ENCODE results near the gene PRRG2. TPM values are rescaled to one million over a fixed set of nuclear protein-coding genes. Genes with fewer than 3 reads are reported as not detected.

The PRRG2 gene
- total RNA-seq, 5 donors from 2014 or later (not counting 1 experiment from before 2014, with no cell fraction given): 0.37 to 1.7 (median 1.2) TPM

DNA sequence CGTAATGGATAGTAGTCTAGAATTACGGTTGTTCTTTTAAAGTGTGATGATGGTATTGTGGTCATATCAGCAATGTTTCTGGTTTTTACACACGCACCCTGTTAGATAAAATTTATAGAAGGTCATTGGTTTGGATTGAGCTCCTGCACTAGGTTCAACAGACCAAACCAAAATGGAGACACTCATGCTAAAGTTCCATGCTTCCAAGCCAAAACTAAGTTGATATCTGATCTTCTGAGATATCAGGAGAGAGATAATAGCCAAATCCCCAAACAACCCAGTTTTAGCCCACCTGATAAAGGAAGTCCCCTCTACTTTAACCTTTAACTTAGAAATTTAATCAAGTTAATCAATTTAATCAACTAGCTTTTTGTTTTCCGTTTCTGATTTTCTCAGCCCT is 1.9 kb upstream of the PRRG2 start:
- 100% methylated on average over 1 of the region's 4 CpGs for WGBS (ENCODE audit: insufficient coverage)
- no peak overlapping the region for H3K27ac ChIP-seq (ENCODE audit: low read length)
- Mint-ChIP-seq H3K27me3 (no peaks in the 10 kb centered on the region), H3K9me3 (no peaks in the 10 kb centered on the region), H3K27ac (peak overlapping the region; percentile 90 to 95), H3K36me3 (peaks cover under 1% of the 10 kb centered on the region), H3K4me1 (peaks cover 36 to 38% (median 37%) of the 10 kb centered on the region in 3 donors), H3K4me3 (peak overlapping the region; percentile 85 to 96 (median 91))
- H3K9me3 ChIP-seq: no peaks in the 10 kb centered on the region
- ATAC-seq (replicated peaks in 1 of 4) (no peak), DNase-seq (no peak)
- peaks cover 6 to 19% of the 10 kb centered on the region in 2 donors for H3K36me3 ChIP-seq (ENCODE audit: control insufficient read depth in 2 of 2, extremely low read depth in 1 of 2, insufficient read depth in 1 of 2, low read length in 1 of 2)
- H3K27me3 ChIP-seq (replicated peaks in 1 of 2; ENCODE audit: control insufficient read depth in 2 of 2, extremely low read depth in 1 of 2, insufficient read depth in 2 of 2, low read length in 1 of 2): no peaks in the 10 kb centered on the region
- no peak overlapping the region for H3K4me3 ChIP-seq (ENCODE audit: control insufficient read depth in 1 of 2, extremely low read depth in 1 of 2, low read length in 1 of 2)
- POLR2A ChIA-PET: interaction anchor here (0.6 kb wide), 2 partner anchors 18 to 446 kb away, joined by 3 to 7 read pairs; no protein-coding TSS in a partner anchor
- CTCF ChIA-PET: interaction anchor here (0.5 to 2.6 kb wide), 6 partner anchors 10 to 288 kb away, joined by 3 to 9 read pairs (median 4); partner anchors contain the start of genes PNKP (in 1 of the 2) and PRR12 (in 1 of the 2)
- H3K4me1 ChIP-seq (ENCODE audit: control insufficient read depth in 1 of 2, extremely low read depth in 1 of 2, insufficient read depth in 2 of 2, low read length in 2 of 2): peaks cover 15 to 23% of the 10 kb centered on the region in 2 experiments

DNA sequence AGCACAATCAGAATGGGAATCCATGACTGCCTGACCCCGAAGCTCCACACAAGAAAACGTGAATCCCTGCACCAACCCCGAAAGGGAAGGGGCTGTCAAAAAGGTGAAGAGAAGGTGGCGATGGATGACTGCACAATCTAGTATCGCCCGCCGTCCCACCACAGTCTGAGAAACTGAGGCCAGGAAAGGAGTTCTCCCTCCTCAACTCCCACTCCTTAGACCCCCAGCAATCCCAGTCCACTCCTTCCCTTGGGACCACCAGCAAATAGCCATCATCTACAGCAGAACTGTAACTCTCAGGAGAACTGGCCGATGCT is 1.2 kb upstream of the PRRG2 start:
- ChIA-PET CTCF (interaction anchor here (0.7 to 2.6 kb wide), 6 partner anchors 11 to 76 kb away, joined by 3 to 9 read pairs (median 5); partner anchors contain the start of genes PRR12 (in 1 of the 2) and RCN3 (in 1 of the 2)), POLR2A (no interaction called here)
- peak overlapping the region; percentile 64 to 97 for H3K4me3 ChIP-seq (ENCODE audit: control insufficient read depth in 1 of 2, extremely low read depth in 1 of 2, low read length in 1 of 2)
- H3K27me3 ChIP-seq (replicated peaks in 1 of 2; ENCODE audit: control insufficient read depth in 2 of 2, extremely low read depth in 1 of 2, insufficient read depth in 2 of 2, low read length in 1 of 2): no peaks in the 10 kb centered on the region
- peak overlapping the region; percentile 38 for H3K27ac ChIP-seq (ENCODE audit: low read length)
- Mint-ChIP-seq H3K4me3 (peak overlapping the region; percentile 85 to 96 (median 91)), H3K9me3 (no peaks in the 10 kb centered on the region), H3K36me3 (no peaks in the 10 kb centered on the region), H3K27me3 (no peaks in the 10 kb centered on the region), H3K27ac (peak overlapping the region; percentile 90 to 95), H3K4me1 (peaks cover 36 to 38% (median 37%) of the 10 kb centered on the region in 3 donors)
- no CpG with 5 or more reads among the region's 8 CpGs for WGBS (ENCODE audit: insufficient coverage)
- H3K4me1 ChIP-seq (ENCODE audit: control insufficient read depth in 1 of 2, extremely low read depth in 1 of 2, insufficient read depth in 2 of 2, low read length in 2 of 2): peaks cover 15 to 23% of the 10 kb centered on the region in 2 experiments
- H3K9me3 ChIP-seq: no peaks in the 10 kb centered on the region
- peak in 2 of 4 experiments; percentile 2 to 5 for ATAC-seq (replicated peaks in 1 of 4)
- H3K36me3 ChIP-seq (ENCODE audit: control insufficient read depth in 2 of 2, extremely low read depth in 1 of 2, insufficient read depth in 1 of 2, low read length in 1 of 2): peaks cover 6 to 15% of the 10 kb centered on the region in 2 donors
- no peak for DNase-seq

DNA sequence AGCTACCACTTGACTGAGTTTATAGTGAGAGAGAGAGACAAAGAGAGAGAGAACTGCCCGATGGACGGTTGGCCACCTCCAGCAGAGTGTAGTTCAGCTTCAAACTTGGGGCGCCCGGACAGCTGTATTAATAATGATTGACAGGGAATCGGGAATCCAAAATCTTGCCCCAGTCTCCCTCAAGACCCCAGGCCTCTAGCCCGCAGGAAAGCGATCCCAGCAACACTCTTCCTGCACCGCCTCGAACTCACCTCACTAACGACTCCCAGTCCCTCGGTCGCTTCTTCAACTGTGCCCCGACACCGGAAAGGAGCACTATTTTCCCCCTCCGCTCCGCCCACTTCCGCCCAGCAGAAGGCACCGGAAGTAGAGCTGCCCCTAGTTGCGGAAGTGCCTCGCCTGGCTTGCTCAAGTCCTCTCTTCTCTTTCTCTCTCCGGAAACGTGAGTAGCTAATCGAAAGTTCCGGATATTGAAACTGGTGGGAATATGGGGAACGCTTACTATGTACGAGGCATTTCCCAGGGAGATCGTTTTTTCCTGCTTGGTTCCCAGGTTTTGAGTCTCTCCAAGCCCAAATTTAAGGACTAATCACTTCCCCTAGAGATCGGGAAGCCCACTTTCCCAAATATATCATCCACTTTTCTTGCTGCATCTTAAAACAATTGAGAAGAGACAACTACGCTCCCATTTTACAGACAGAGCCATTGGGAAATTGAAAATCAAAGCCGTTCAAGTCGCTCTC is 681 bp upstream of the PRRG2 start, which contains the start of gene NOSIP:
Gene NOSIP, minus strand, starts transcription at position 293 of the 743 bp plus-strand sequence. CDS start 19,865 bp downstream, outside the sequence.
- CTCF ChIA-PET: interaction anchor here (0.6 to 2.6 kb wide), 8 partner anchors 10 to 95 kb away, joined by 3 to 9 read pairs (median 4); partner anchors contain the start of genes PRR12 (in 1 of the 2) and RCN3 (in 1 of the 2)
- Mint-ChIP-seq H3K4me3 (peak within 1 kb of the TSS; percentile 85 to 96 (median 91)), H3K9me3 (no peaks in the 10 kb centered on the region), H3K27ac (peak within 1 kb of the TSS; percentile 90 to 95), H3K36me3 (no peaks in the 10 kb centered on the region), H3K4me1 (peaks cover 36 to 38% (median 37%) of the 10 kb centered on the region in 3 donors), H3K27me3 (no peaks in the 10 kb centered on the region)
- POLR2A ChIA-PET: interaction anchor here (0.6 to 0.7 kb wide), 4 partner anchors 12 to 318 kb away, joined by 3 to 6 read pairs (median 4); partner anchors contain the start of gene SCAF1 (in 1 of the 2)
- H3K27me3 ChIP-seq (replicated peaks in 1 of 2; ENCODE audit: control insufficient read depth in 2 of 2, extremely low read depth in 1 of 2, insufficient read depth in 2 of 2, low read length in 1 of 2): no peaks in the 10 kb centered on the region
- peak; percentile 97 to 99 (median 98) for ATAC-seq (replicated peaks in 1 of 4)
- H3K36me3 ChIP-seq (ENCODE audit: control insufficient read depth in 2 of 2, extremely low read depth in 1 of 2, insufficient read depth in 1 of 2, low read length in 1 of 2): peaks cover 2 to 11% of the 10 kb centered on the region in 2 donors
- H3K27ac ChIP-seq (ENCODE audit: low read length): peak within 1 kb of the TSS; percentile 38
- H3K4me3 ChIP-seq (ENCODE audit: control insufficient read depth in 1 of 2, extremely low read depth in 1 of 2, low read length in 1 of 2): peak within 1 kb of the TSS; percentile 64 to 97
- 4% methylated on average over 16 of the region's 31 CpGs for WGBS (ENCODE audit: insufficient coverage)
- H3K4me1 ChIP-seq (ENCODE audit: control insufficient read depth in 1 of 2, extremely low read depth in 1 of 2, insufficient read depth in 2 of 2, low read length in 2 of 2): peaks cover 15 to 23% of the 10 kb centered on the region in 2 experiments
- no peaks in the 10 kb centered on the region for H3K9me3 ChIP-seq
- DNase-seq: peak; percentile 90 to 98 (median 95)

DNA sequence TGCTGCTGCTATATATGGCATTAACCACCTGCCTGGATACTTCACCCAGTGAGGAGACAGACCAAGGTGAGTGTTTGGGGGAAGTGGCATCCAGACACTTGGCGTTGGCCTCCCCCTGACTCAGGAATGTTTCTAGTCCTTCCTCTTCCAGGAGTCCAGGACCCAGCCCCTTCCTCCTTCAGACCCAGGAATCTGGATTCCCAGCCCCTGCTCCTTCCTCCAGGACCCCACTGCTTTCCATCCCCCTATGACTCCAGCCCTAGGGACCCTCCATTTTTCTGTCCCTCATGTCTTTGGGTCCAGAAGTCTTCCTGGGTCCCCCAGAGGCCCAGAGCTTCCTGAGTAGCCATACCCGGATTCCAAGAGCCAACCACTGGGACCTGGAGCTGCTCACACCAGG is 2.1 kb downstream of the PRRG2 start:
- H3K36me3 Mint-ChIP-seq: no peaks in the 10 kb centered on the region
- H3K27me3 Mint-ChIP-seq: no peaks in the 10 kb centered on the region
- H3K9me3 Mint-ChIP-seq: no peaks in the 10 kb centered on the region
- no peak overlapping the region for H3K4me3 ChIP-seq (ENCODE audit: control insufficient read depth in 1 of 2, extremely low read depth in 1 of 2, low read length in 1 of 2)
- H3K27ac Mint-ChIP-seq: no peak overlapping the region
- H3K9me3 ChIP-seq: no peaks in the 10 kb centered on the region
- no peak for DNase-seq
- peaks cover 23 to 26% (median 25%) of the 10 kb centered on the region in 3 donors for H3K4me1 Mint-ChIP-seq
- ChIA-PET CTCF (interaction anchor here (0.5 to 0.6 kb wide), 3 partner anchors 14 to 77 kb away, joined by 3 to 7 read pairs (median 4); no protein-coding TSS in a partner anchor), POLR2A (no interaction called here)
- WGBS (ENCODE audit: insufficient coverage): 83% methylated on average over 1 of the region's 2 CpGs
- no peak for ATAC-seq (replicated peaks in 1 of 4)
- no peak overlapping the region for H3K27ac ChIP-seq (ENCODE audit: low read length)
- no peaks in the 10 kb centered on the region for H3K36me3 ChIP-seq (ENCODE audit: control insufficient read depth in 2 of 2, extremely low read depth in 1 of 2, insufficient read depth in 1 of 2, low read length in 1 of 2)
- H3K4me1 ChIP-seq (ENCODE audit: control insufficient read depth in 1 of 2, extremely low read depth in 1 of 2, insufficient read depth in 2 of 2, low read length in 2 of 2): peaks cover 12 to 16% of the 10 kb centered on the region in 2 experiments
- H3K27me3 ChIP-seq (replicated peaks in 1 of 2; ENCODE audit: control insufficient read depth in 2 of 2, extremely low read depth in 1 of 2, insufficient read depth in 2 of 2, low read length in 1 of 2): no peaks in the 10 kb centered on the region
- no peak overlapping the region for H3K4me3 Mint-ChIP-seq

DNA sequence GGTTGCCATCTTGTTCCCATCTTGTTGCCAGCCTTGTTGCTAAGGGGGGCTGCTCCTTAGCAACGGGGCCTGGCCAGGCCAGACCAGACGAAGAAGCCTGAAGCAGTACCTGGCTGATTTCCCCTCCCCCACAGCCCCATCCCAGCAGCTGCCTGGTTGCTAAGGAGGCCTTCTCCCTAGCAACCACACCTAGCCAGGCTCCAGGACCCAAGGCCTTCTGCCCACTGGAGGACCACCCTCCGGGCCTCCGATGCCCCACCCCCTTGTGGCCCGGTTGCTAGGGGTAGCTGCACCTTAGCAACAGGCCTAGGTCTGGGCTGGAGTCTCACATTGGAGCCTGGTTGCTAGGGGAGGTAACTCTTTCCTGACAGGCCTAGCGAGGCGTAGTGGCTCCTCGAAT is 3.9 kb downstream of the PRRG2 start:
- no peak for ATAC-seq (replicated peaks in 1 of 4)
- H3K4me1 Mint-ChIP-seq: peaks cover 16 to 28% (median 19%) of the 10 kb centered on the region in 3 donors

DNA sequence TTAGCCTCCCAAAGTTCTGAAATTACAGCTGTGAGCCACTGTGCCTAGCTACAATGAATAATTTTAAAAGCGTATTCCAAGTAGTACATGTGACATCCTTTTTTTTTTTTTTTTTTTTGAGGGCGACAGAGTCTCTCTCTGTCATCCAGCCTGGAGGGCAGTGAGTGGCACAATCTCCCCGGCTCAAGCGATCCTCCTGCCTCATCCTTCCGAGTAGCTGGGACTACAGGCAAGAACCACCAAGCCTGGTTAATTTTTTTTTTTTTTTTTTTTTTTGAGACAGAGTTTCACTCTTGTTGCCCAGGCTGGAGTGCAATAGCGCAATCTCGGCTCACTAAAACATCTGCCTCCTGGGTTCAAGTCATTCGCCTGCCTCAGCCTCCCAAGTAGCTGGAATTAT is 6.1 kb downstream of the PRRG2 start:
- ChIA-PET CTCF (interaction anchor here in 1 of 2 donors (0.7 kb wide), 1 partner anchor 28 kb away, joined by 3 read pairs; no protein-coding TSS in a partner anchor), POLR2A (interaction anchor here (0.6 kb wide), 2 partner anchors 269 to 271 kb away, joined by 3 read pairs; no protein-coding TSS in a partner anchor)
- ATAC-seq (replicated peaks in 1 of 4) (no peak), DNase-seq (no peak)
- no peak overlapping the region for H3K27ac ChIP-seq (ENCODE audit: low read length)
- WGBS (ENCODE audit: insufficient coverage): 95% methylated on average over 4 of the region's 8 CpGs
- Mint-ChIP-seq H3K9me3 (no peaks in the 10 kb centered on the region), H3K36me3 (no peaks in the 10 kb centered on the region), H3K27ac (no peak overlapping the region), H3K4me3 (no peak overlapping the region), H3K27me3 (no peaks in the 10 kb centered on the region), H3K4me1 (peaks cover 8 to 24% (median 14%) of the 10 kb centered on the region in 3 donors)
- H3K27me3 ChIP-seq (replicated peaks in 1 of 2; ENCODE audit: control insufficient read depth in 2 of 2, extremely low read depth in 1 of 2, insufficient read depth in 2 of 2, low read length in 1 of 2): no peaks in the 10 kb centered on the region
- no peaks in the 10 kb centered on the region for H3K36me3 ChIP-seq (ENCODE audit: control insufficient read depth in 2 of 2, extremely low read depth in 1 of 2, insufficient read depth in 1 of 2, low read length in 1 of 2)
- no peaks in the 10 kb centered on the region for H3K9me3 ChIP-seq
- no peak overlapping the region for H3K4me3 ChIP-seq (ENCODE audit: control insufficient read depth in 1 of 2, extremely low read depth in 1 of 2, low read length in 1 of 2)
- H3K4me1 ChIP-seq (ENCODE audit: control insufficient read depth in 1 of 2, extremely low read depth in 1 of 2, insufficient read depth in 2 of 2, low read length in 2 of 2): peaks cover 0 to 23% of the 10 kb centered on the region in 2 experiments

More for the DNA sequence above, 3.9 kb downstream of the PRRG2 start:
- no peaks in the 10 kb centered on the region for H3K36me3 ChIP-seq (ENCODE audit: control insufficient read depth in 2 of 2, extremely low read depth in 1 of 2, insufficient read depth in 1 of 2, low read length in 1 of 2)
- H3K9me3 Mint-ChIP-seq: no peaks in the 10 kb centered on the region
- H3K27ac Mint-ChIP-seq: no peak overlapping the region
- no peak for DNase-seq
- H3K9me3 ChIP-seq: no peaks in the 10 kb centered on the region
- H3K4me3 ChIP-seq (ENCODE audit: control insufficient read depth in 1 of 2, extremely low read depth in 1 of 2, low read length in 1 of 2): no peak overlapping the region
- no peaks in the 10 kb centered on the region for H3K36me3 Mint-ChIP-seq
- H3K4me1 ChIP-seq (ENCODE audit: control insufficient read depth in 1 of 2, extremely low read depth in 1 of 2, insufficient read depth in 2 of 2, low read length in 2 of 2): peaks cover 0 to 20% of the 10 kb centered on the region in 2 experiments
- no peak overlapping the region for H3K27ac ChIP-seq (ENCODE audit: low read length)
- 86% methylated on average over 8 of the region's 8 CpGs for WGBS (ENCODE audit: insufficient coverage)
- ChIA-PET CTCF (no interaction called here), POLR2A (no interaction called here)
- no peaks in the 10 kb centered on the region for H3K27me3 ChIP-seq (replicated peaks in 1 of 2; ENCODE audit: control insufficient read depth in 2 of 2, extremely low read depth in 1 of 2, insufficient read depth in 2 of 2, low read length in 1 of 2)
- H3K4me3 Mint-ChIP-seq: no peak overlapping the region
- no peaks in the 10 kb centered on the region for H3K27me3 Mint-ChIP-seq
